AML-193 (cell line): ENCODE data around the gene RBFOX1.

Source experiments
- DNase-seq, 2 experiments: peaks; one replicate each; lab custom pipeline; 2025; lab: John Stamatoyannopoulos, UW

Gene RBFOX1

GRCh38 chr16:7332611-7333010 lies at the start of gene RBFOX1:
TSS of gene RBFOX1 (plus strand) at chr16:7332845.
- no peak for DNase-seq

GRCh38 chr16:7284780-7285179 lies 47.9 kb upstream of the RBFOX1 start:
- DNase-seq: no peak

- no peak for DNase-seq
These were observed 47.1 kb upstream of the RBFOX1 start for GRCh38 chr16:7285520-7285919.

GRCh38 chr16:7289299-7289698 lies 43.3 kb upstream of the RBFOX1 start:
- DNase-seq: no peak

- no peak for DNase-seq
These were observed 42.0 kb upstream of the RBFOX1 start for GRCh38 chr16:7290682-7291081.

GRCh38 chr16:7294020-7294419 lies 38.6 kb upstream of the RBFOX1 start:
- no peak for DNase-seq

- DNase-seq: no peak
These were observed 29.5 kb upstream of the RBFOX1 start for GRCh38 chr16:7303052-7303610.

- DNase-seq: no peak
These were observed 28.9 kb upstream of the RBFOX1 start for GRCh38 chr16:7303660-7304200.

- no peak for DNase-seq
These were observed 28.4 kb upstream of the RBFOX1 start for GRCh38 chr16:7304279-7304678.

- DNase-seq: no peak
These were observed 27.7 kb upstream of the RBFOX1 start for GRCh38 chr16:7304958-7305357.

GRCh38 chr16:7313170-7313569 lies 19.5 kb upstream of the RBFOX1 start:
- DNase-seq: no peak

- DNase-seq: no peak
These were observed 18.5 kb upstream of the RBFOX1 start for GRCh38 chr16:7314163-7314562.

- DNase-seq: no peak
These were observed 16.8 kb upstream of the RBFOX1 start for GRCh38 chr16:7315813-7316212.

GRCh38 chr16:7316281-7316888 lies 16.3 kb upstream of the RBFOX1 start:
- no peak for DNase-seq

GRCh38 chr16:7317982-7318381 lies 14.7 kb upstream of the RBFOX1 start:
- DNase-seq: no peak

GRCh38 chr16:7318686-7319085 lies 14.0 kb upstream of the RBFOX1 start:
- no peak for DNase-seq

- DNase-seq: no peak
These were observed 13.1 kb upstream of the RBFOX1 start for GRCh38 chr16:7319514-7319913.

GRCh38 chr16:7321661-7322060 lies 11.0 kb upstream of the RBFOX1 start:
- DNase-seq: no peak

- no peak for DNase-seq
These were observed 8.3 kb upstream of the RBFOX1 start for GRCh38 chr16:7324321-7324720.

GRCh38 chr16:7325834-7326233 lies 6.8 kb upstream of the RBFOX1 start:
- DNase-seq: no peak

- DNase-seq: no peak
These were observed 1.9 kb upstream of the RBFOX1 start for GRCh38 chr16:7330709-7331108.

- DNase-seq: no peak
These were observed 648 bp upstream of the RBFOX1 start for GRCh38 chr16:7331997-7332396.

- DNase-seq: no peak
These were observed 608 bp downstream of the RBFOX1 start for GRCh38 chr16:7333180-7333725.
